AG09309 (cell line): ENCODE data around the gene SCN3A.

Experiments
- DNase-seq: peaks from one replicate; pipeline ENCODE4 v3.0.0-alpha.2; 2010; ENCODE audit warnings: low read depth
- H3K4me3 ChIP-seq: 2 replicates; pipeline ENCODE4 v1.5.1; 2011; ENCODE audit warnings: mild to moderate bottlenecking, low read depth, low read length, moderate library complexity; ENCODE audit not compliant: control insufficient read depth
- TF ChIP-seq, protein P1 (sequence below): IDR thresholded peaks from 2 replicates; pipeline ENCODE4 v1.5.1; 2011; ENCODE audit warnings: mild to moderate bottlenecking, low read depth, low read length, inconsistent platforms; ENCODE audit not compliant: insufficient read depth, control insufficient read depth; ENCODE audit errors: missing control alignments

SCN3A gene

GRCh38 chr2:165219481-165219880 lies 15.6 kb upstream of the SCN3A start:
- DNase-seq, result no peak
- TF ChIP-seq, protein P1, sequence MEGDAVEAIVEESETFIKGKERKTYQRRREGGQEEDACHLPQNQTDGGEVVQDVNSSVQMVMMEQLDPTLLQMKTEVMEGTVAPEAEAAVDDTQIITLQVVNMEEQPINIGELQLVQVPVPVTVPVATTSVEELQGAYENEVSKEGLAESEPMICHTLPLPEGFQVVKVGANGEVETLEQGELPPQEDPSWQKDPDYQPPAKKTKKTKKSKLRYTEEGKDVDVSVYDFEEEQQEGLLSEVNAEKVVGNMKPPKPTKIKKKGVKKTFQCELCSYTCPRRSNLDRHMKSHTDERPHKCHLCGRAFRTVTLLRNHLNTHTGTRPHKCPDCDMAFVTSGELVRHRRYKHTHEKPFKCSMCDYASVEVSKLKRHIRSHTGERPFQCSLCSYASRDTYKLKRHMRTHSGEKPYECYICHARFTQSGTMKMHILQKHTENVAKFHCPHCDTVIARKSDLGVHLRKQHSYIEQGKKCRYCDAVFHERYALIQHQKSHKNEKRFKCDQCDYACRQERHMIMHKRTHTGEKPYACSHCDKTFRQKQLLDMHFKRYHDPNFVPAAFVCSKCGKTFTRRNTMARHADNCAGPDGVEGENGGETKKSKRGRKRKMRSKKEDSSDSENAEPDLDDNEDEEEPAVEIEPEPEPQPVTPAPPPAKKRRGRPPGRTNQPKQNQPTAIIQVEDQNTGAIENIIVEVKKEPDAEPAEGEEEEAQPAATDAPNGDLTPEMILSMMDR, result no peak
- no peak overlapping the region for H3K4me3 ChIP-seq

DNA sequence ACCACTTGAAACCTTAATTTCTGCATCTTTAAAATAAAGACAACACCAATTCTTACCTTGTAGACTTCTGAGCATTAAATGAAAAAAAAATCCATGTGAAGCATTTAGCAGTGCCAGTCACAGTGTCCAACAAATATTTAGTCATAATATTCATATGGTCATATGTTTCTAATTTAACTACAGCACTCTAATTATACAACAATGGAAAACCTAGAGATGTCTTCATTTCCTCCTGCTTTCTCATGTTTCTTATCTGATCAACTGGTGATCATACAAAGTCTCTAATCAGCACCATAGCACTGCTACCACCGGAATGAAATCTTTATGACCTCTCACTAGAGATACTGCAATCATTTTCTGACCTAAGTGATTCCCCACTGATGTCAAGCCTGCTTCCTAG lies 10.2 kb upstream of the SCN3A start:
- H3K4me3 ChIP-seq, result no peak overlapping the region
- no peak for DNase-seq
- TF ChIP-seq, protein P1, result no peak

- TF ChIP-seq, protein P1, result no peak
- H3K4me3 ChIP-seq, result no peak overlapping the region
- DNase-seq, result no peak
Measured at GRCh38 chr2:165208094-165208493, 4.2 kb upstream of the SCN3A start.

DNA sequence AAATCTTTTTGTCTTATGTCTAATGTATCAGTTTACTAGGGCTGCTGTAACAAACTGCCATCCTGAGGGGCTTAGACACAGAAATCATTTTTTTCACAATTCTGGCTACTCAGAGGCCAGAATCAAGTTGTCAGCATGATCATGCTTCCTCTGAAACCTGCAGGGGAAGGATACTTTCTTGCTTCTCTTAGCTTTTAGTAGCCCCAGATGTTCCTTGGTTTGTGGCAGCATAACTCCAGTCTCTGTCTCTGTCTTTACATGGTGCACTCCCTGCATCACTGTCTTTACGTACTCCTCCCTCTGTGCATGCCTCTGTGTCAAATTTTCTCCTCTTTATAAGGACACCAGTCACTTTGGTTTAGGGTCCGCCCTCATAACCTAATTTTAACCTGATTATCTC lies 2.0 kb upstream of the SCN3A start:
- TF ChIP-seq, protein P1, result no peak
- DNase-seq, result no peak
- H3K4me3 ChIP-seq, result no peak overlapping the region

GRCh38 chr2:165202239-165202638 lies 1.6 kb downstream of the SCN3A start:
- no peak for DNase-seq
- TF ChIP-seq, protein P1, result no peak

GRCh38 chr2:165198181-165198580 lies 5.7 kb downstream of the SCN3A start:
- no peak overlapping the region for H3K4me3 ChIP-seq
- DNase-seq, result no peak
- TF ChIP-seq, protein P1, result no peak

More at GRCh38 chr2:165202239-165202638, 1.6 kb downstream of the SCN3A start:
- no peak overlapping the region for H3K4me3 ChIP-seq

- TF ChIP-seq, protein P1, result no peak
- no peak for DNase-seq
Measured at GRCh38 chr2:165197346-165197745, 6.5 kb downstream of the SCN3A start.

More at GRCh38 chr2:165197346-165197745, 6.5 kb downstream of the SCN3A start:
- H3K4me3 ChIP-seq, result no peak overlapping the region
